NCI-H2227 treated with DMSO at 0.1 percent for 48 hours (cell line): ENCODE results near the gene ZMPSTE24.
"Not testable (repeated sequence)": the region's sequence is repeated elsewhere in the genome, so short reads cannot be mapped to it uniquely, and the experiment has no call there.

Source experiments
- DNase-seq: peaks from one replicate; lab custom pipeline; 2025; lab: John Stamatoyannopoulos, UW

Gene ZMPSTE24

DNA sequence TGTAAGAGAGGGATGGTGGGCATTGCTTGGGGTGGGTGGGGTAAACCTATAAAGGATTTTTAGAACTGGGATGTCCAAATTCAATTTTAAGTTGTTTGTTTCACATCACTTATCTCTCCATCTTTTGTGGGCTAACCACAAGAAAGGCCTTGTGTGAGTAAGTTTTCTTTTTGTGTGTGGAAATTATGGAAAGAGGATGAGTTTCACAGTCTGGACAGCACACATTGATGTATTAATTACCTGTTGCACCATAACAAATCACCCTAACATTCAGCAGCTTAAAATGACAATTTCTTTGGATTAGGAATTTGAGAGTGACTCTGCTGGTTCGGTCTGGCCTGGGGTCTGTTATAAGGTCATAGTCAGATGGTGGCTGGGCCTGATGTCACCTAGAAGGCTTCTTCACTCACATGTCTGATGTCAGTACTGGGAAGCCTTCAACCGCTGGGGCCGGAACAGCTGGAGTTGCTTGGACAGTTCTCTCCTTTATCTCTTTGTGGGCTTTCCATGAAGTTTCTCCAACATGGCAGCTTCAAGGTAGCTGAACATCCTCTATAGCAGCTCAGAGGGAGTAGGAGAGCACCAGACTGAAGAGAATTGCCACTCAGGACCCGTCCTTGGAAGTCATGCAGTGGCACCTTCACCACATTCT, 61.1 kb downstream of the ZMPSTE24 start:
- no peak for DNase-seq

DNA sequence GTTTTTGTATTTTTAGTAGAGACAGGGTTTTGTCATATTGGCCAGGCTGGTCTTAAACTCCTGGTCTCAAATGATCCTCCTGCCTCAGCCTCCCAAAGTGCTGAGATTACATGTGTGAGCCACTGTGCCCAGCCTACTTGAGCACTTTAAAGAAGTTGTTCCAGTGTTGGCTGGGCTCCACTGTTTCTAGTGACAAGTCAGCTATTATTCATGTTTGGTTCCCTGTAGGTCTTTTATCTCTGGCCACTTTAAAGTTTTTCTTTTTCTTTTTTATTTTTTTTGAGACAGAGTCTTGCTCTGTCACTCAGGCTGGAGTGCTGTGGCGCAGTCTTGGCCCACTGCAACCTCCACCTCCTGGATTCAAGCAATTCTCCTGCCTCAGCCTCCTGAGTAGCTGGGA, 73.4 kb downstream of the ZMPSTE24 start:
- not testable (repeated sequence) for DNase-seq

DNA sequence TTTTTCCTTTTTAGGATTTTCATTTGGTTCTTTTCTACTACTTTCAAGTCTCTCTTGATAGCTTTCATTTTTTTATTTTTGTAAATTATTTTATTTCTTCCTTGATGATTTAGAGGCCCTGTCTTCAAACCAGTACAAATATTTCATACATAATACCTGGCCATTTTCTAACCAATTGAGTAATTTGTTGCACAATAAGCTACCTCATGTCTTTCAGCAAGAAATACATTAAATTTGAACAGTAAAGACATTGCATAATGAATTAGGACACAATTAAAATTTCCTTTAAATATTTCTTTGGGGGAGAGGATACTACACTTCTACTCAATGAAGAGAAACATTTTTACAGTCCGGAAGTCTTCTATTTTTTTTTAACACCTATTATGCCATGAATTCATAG, 74.7 kb downstream of the ZMPSTE24 start:
- no peak for DNase-seq

DNA sequence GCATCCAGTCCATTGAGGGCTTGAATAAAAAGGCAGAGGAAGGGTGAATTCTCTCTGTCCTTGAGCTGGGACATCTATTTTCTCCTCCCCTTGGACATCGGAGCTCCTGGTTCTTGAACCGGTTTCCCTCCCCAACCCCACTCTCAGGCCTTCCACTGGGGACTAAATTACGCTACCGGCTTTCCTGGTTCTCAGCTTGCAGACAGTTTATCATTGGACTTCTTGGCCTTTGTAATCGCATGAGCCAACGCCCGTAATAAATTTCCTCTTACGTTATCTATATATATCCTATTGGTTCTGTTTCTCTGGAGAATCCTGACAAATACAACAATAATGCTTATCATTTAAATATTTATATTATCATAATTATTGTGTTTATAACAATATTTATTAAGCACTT, 79.4 kb downstream of the ZMPSTE24 start:
- DNase-seq, result no peak

DNA sequence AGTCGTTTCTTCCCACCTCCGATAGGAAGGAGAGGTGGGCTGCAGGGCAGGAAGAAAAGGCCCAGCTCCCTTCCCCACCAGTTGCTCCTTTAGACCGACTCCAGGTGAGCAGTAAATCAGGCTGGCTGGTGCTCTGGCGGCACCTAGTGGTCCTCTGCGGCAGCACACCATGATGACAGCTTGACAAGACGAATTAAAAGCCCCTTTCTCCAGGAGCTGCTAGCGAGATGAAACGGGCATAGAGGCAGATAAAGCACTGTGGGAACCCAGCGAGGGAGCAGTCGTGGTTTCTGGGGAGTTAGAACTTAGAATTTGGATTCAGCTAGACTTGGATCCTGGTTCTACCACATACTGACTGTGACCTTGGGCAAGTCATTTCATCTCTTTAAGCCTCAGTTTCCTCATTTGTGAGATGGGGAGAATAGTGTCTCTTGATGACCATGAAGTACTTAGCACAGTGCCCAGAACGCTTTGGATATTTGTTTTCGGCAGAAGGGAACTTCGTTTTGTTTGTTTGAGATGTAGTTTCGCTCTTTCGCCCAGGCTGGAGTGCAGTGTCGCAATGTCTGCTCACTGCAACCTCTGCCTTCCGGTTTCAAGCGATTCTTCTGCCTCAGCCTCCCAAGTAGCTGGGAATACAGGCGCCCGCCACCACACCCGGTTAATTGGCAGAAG, 80.8 kb downstream of the ZMPSTE24 start:
- peak; percentile 67 for DNase-seq

DNA sequence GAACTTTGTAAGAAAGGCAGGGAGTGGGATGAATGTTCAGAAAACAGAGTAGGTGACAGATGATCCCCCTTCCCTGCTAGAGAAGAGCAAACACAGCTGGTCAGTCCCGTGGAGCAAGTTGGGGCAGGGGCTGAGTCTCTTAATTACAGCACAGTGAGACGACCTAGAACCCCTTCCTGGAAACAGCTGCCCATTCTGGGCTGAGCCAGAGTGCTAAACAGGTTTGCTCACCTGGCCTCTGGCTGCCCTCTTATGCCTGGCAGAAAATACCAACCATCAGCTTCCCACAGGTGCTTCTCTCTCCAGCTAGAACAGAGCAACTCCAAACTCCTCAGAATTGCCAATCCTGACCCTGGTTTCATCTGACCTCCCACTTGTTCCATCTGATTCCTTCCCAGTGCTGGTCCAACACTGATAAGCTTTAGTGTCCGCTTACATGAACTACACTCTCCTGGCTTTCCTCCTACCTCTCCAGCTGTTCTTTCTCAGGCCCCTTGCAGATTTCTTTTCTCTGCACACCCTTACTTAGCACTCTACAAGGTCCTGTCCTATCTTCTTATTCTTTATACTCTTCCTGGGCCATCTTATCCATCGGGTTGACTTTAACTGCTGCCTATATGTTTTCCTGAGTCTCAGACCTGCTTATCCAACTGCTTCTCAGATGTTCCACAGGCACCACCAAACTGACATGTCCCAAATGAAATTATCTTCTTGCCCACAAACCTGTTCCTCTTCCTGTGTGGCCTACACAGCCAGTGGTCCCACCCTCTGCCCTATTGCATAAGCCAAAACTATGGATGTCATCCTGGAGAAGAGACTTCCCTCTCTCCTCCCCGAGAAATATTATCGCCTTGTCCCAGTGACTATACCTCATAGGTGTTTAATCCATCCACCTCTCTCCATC, 81.6 kb downstream of the ZMPSTE24 start:
- DNase-seq, result no peak

DNA sequence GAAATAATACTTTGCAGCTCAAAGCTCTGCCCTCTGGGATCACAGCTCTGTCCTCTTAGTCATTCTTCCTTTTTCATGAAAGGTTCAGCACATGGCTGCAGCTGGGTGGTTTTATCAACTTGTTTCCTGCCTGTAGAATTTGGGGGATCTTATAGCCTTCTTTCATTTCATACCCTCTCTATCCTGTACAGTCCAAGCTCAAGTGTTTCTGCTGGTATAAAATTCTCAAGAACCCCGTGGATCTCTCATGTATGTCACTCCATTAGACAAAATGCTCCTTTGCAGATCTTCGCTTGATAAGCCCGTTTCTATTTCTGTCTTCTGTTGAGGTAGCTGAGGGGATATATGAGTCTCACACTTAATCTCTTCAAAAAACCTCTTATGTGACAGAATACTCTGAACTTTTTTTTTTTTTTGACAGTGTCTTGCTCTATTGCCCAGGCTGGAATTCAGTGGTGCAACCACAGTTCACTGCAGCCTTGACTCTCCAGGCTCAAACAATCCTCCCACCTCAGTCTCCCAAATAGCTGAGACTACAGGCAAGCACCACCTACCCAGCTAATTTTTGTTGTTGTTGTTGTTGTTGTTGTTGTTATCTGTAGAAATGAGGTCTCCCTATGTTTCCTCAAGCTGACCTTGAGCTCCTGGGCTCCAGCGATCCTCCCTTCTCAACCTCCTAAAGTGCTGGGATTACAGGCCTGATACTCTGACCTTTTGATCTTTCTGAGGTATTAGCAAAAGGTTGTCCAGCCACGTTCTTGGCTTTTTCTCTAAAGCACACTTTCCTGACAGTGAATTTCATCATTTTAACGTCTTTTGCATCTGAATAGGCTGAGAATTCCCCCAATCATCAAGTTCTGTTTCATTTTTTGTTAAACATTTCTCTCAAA, 83.7 kb downstream of the ZMPSTE24 start:
- no peak for DNase-seq

DNA sequence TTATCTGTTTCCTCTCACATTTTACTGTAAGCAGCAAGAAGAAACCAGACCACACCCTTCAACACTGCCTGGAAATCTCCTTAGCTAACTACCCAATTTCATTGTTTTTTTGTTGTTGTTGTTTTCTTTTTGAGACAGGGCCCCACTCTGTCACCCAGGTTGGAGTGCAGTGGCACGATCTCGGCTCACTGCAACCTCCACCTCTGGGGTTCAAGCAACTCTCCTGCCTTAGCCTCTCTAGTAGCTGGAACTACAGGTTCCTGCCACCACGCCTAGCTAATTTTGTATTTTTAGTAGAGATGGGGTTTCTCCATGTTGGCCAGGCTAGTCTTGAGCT, 84.3 kb downstream of the ZMPSTE24 start:
- DNase-seq, result not testable (repeated sequence)
